PC-9 (cell line): ENCODE results near the gene BMPR1B. TPM values are rescaled to one million over a fixed set of nuclear protein-coding genes. Genes with fewer than 3 reads are reported as not detected.

Experiments used
- BruUV-seq: library from RNA; stranded (reverse); fragments of 400-500 nt; replicated peaks from 2 replicates; lab custom pipeline; 2021; lab: Mats Ljungman, UMichigan
- CTCF ChIA-PET: fragments of 300-600 bp; sonication (Branson Sonifier 250); formaldehyde crosslinking; loops from one replicate; lab custom pipeline; 2022; ENCODE audit warnings: antibody characterized with exemption; lab: Charles Lee
- POLR2A ChIA-PET: fragments of 300-600 bp; sonication (Branson Sonifier 250); formaldehyde crosslinking; loops from one replicate; lab custom pipeline; 2022; ENCODE audit warnings: antibody characterized with exemption; ENCODE audit not compliant: unreplicated experiment; lab: Charles Lee
- DNase-seq, 2 experiments: peaks; one replicate each; pipeline versions ENCODE4 v3.0.0 to v3.0.0-alpha.2; 2015 to 2022; ENCODE audit warnings: mixed read lengths in 1 of 2
- H2AFZ ChIP-seq: fragments of 200-600 bp; sonication (generic); 2 replicates; pipeline ENCODE4 v1.8.1; 2017; ENCODE audit warnings: antibody characterized with exemption
- H3F3A ChIP-seq: fragments of 200-600 bp; sonication (generic); 2 replicates; pipeline ENCODE4 v1.8.1; 2017; ENCODE audit warnings: antibody characterized with exemption, mild to moderate bottlenecking, low read depth; ENCODE audit not compliant: insufficient read depth
- H3K27ac ChIP-seq: fragments of 200-600 bp; sonication (generic); 2 replicates; pipeline ENCODE4 v1.6.1; 2016; ENCODE audit warnings: mixed run types
- H3K27me3 ChIP-seq: fragments of 200-600 bp; sonication (generic); 2 replicates; pipeline ENCODE4 v1.6.1; 2016; ENCODE audit warnings: low read depth, mixed run types; ENCODE audit not compliant: insufficient read depth
- H3K36me3 ChIP-seq: fragments of 200-600 bp; sonication (generic); 2 replicates; pipeline ENCODE4 v1.6.1; 2016; ENCODE audit warnings: low read depth, mixed run types
- H3K4me1 ChIP-seq: fragments of 200-600 bp; sonication (generic); replicated peaks from 2 replicates; pipeline ENCODE4 v1.6.1; 2016; ENCODE audit warnings: mixed run types; ENCODE audit not compliant: insufficient read depth
- H3K4me2 ChIP-seq: fragments of 200-600 bp; sonication (generic); 2 replicates; pipeline ENCODE4 v1.6.1; 2017; ENCODE audit warnings: mixed run types
- H3K4me3 ChIP-seq: fragments of 200-600 bp; sonication (generic); 2 replicates; pipeline ENCODE4 v1.6.1; 2016; ENCODE audit warnings: mixed run types
- H3K79me2 ChIP-seq: fragments of 200-600 bp; sonication (generic); 2 replicates; pipeline ENCODE4 v1.6.1; 2017; ENCODE audit warnings: low read depth, mixed run types
- H3K9me2 ChIP-seq: fragments of 200-600 bp; sonication (generic); 2 replicates; pipeline ENCODE4 v1.8.1; 2017; ENCODE audit warnings: mild to moderate bottlenecking; ENCODE audit not compliant: insufficient read depth
- H3K9me3 ChIP-seq: fragments of 200-600 bp; sonication (generic); 2 replicates; pipeline ENCODE4 v1.8.1; 2016; ENCODE audit warnings: low read depth; ENCODE audit not compliant: insufficient read depth
- H4K20me1 ChIP-seq: fragments of 200-600 bp; sonication (generic); 2 replicates; pipeline ENCODE4 v1.8.1; 2017; ENCODE audit not compliant: insufficient read depth
- CTCF ChIP-seq: fragments of 200-600 bp; sonication (generic); conservative IDR thresholded peaks from 2 replicates; pipeline ENCODE4 v1.6.1; 2017; ENCODE audit warnings: mixed run types, antibody characterized with exemption, mild to moderate bottlenecking, moderate library complexity
- EZH2 ChIP-seq: fragments of 200-600 bp; sonication (generic); IDR thresholded peaks from 2 replicates; pipeline ENCODE4 v1.8.0; 2017; ENCODE audit warnings: antibody characterized with exemption, low read depth
- intact Hi-C: fragments of 100-400 bp; cut with micrococcal nuclease; formaldehyde crosslinking; loops from one replicate; pipeline ENCODE4 v1.10.0; 2022; ENCODE audit not compliant: unreplicated experiment
- total RNA-seq: library from RNA; stranded (reverse); gene quantifications from 2 replicates; pipeline ENCODE4 v1.2.3, GENCODE V29; 2021

The BMPR1B gene
- total RNA-seq, 1 experiment from 2014 or later: 1.1 TPM

- no peaks in the 10 kb centered on the region for H3K36me3 ChIP-seq
- H3K27ac ChIP-seq: no peak overlapping the region
- no peaks in the 10 kb centered on the region for H4K20me1 ChIP-seq
- no peaks in the 10 kb centered on the region for H3K9me2 ChIP-seq
- no peak overlapping the region for H2AFZ ChIP-seq
- ChIA-PET POLR2A (no interaction called here), CTCF (no interaction called here)
- H3K4me3 ChIP-seq: no peak overlapping the region
- H3F3A ChIP-seq: no peaks in the 10 kb centered on the region
- no peaks in the 10 kb centered on the region for H3K4me1 ChIP-seq
- BruUV-seq: no TSS peak
- no peak for TF ChIP-seq EZH2
- TF ChIP-seq CTCF: no peak
- H3K4me2 ChIP-seq: no peak overlapping the region
- DNase-seq: no peak
- H3K79me2 ChIP-seq: no peaks in the 10 kb centered on the region
- no peaks in the 10 kb centered on the region for H3K9me3 ChIP-seq
- intact Hi-C loops: no loop called here
- H3K27me3 ChIP-seq: no peaks in the 10 kb centered on the region
Observed at GRCh38 chr4:95197353-95197752, 439.6 kb downstream of the BMPR1B start.

- ChIA-PET CTCF (no interaction called here), POLR2A (no interaction called here)
- Histone ChIP-seq H3K36me3 (no peaks in the 10 kb centered on the region), H3K4me1 (no peaks in the 10 kb centered on the region), H3K27ac (no peak overlapping the region), H3F3A (no peaks in the 10 kb centered on the region), H3K27me3 (no peaks in the 10 kb centered on the region), H3K9me2 (no peaks in the 10 kb centered on the region), H2AFZ (no peak overlapping the region), H3K4me2 (no peak overlapping the region), H3K79me2 (no peaks in the 10 kb centered on the region), H4K20me1 (no peaks in the 10 kb centered on the region), H3K4me3 (no peak overlapping the region), H3K9me3 (no peaks in the 10 kb centered on the region)
- TF ChIP-seq CTCF (no peak), EZH2 (no peak)
- intact Hi-C loops: no loop called here
- no peak for DNase-seq
- no TSS peak for BruUV-seq
Observed at GRCh38 chr4:95198961-95199360, 441.2 kb downstream of the BMPR1B start.

- CTCF ChIA-PET: no interaction called here
Observed at GRCh38 chr4:95204267-95204844, 446.6 kb downstream of the BMPR1B start.

More at GRCh38 chr4:95204267-95204844, 446.6 kb downstream of the BMPR1B start:
- no peak for DNase-seq
- Histone ChIP-seq H4K20me1 (no peaks in the 10 kb centered on the region), H3K27me3 (no peaks in the 10 kb centered on the region), H3K9me3 (no peaks in the 10 kb centered on the region), H3K4me3 (no peak overlapping the region), H3K4me1 (no peaks in the 10 kb centered on the region), H3K4me2 (no peak overlapping the region), H2AFZ (no peak overlapping the region), H3K79me2 (no peaks in the 10 kb centered on the region), H3K36me3 (no peaks in the 10 kb centered on the region), H3F3A (no peaks in the 10 kb centered on the region), H3K27ac (no peak overlapping the region), H3K9me2 (no peaks in the 10 kb centered on the region)
- POLR2A ChIA-PET: no interaction called here
- no TSS peak for BruUV-seq
- TF ChIP-seq EZH2 (no peak), CTCF (no peak)
- intact Hi-C loops: no loop called here
